ENCODE measurements around the gene PHF14. TPM values are rescaled to one million over a fixed set of nuclear protein-coding genes. Genes with fewer than 3 reads are reported as not detected.

PHF14 gene
- total RNA-seq, 1 donor from 2014 or later, result 50.4 TPM

GRCh38 chr7:11212816-11213215 lies 239.1 kb downstream of the PHF14 start:
- H3K27ac Mint-ChIP-seq (ENCODE audit: unreplicated experiment), result no peak overlapping the region
- H3K9me3 Mint-ChIP-seq (ENCODE audit: unreplicated experiment), result no peaks in the 10 kb centered on the region
- TF ChIP-seq CTCF (IDR thresholded peaks at IDR 0.05; ENCODE audit: unreplicated experiment), result no peak

GRCh38 chr7:11213266-11213665 lies 239.6 kb downstream of the PHF14 start:
- Mint-ChIP-seq H3K27me3 (ENCODE audit: unreplicated experiment) (no peaks in the 10 kb centered on the region), H3K4me1 (ENCODE audit: unreplicated experiment) (peaks cover 20% of the 10 kb centered on the region), H3K36me3 (ENCODE audit: low read depth, unreplicated experiment) (no peaks in the 10 kb centered on the region), H3K4me3 (ENCODE audit: unreplicated experiment) (no peak overlapping the region), H3K9me3 (ENCODE audit: unreplicated experiment) (no peaks in the 10 kb centered on the region), H3K27ac (ENCODE audit: unreplicated experiment) (no peak overlapping the region)
- TF ChIP-seq CTCF (IDR thresholded peaks at IDR 0.05; ENCODE audit: unreplicated experiment), result no peak
- no peak for DNase-seq (ENCODE audit: low spot score)

More at GRCh38 chr7:11212816-11213215, 239.1 kb downstream of the PHF14 start:
- no peak for DNase-seq (ENCODE audit: low spot score)
- Mint-ChIP-seq H3K4me3 (ENCODE audit: unreplicated experiment) (no peak overlapping the region), H3K27me3 (ENCODE audit: unreplicated experiment) (no peaks in the 10 kb centered on the region), H3K36me3 (ENCODE audit: low read depth, unreplicated experiment) (no peaks in the 10 kb centered on the region), H3K4me1 (ENCODE audit: unreplicated experiment) (peaks cover 25% of the 10 kb centered on the region)

GRCh38 chr7:11216276-11216675 lies 242.6 kb downstream of the PHF14 start:
- Mint-ChIP-seq H3K36me3 (ENCODE audit: low read depth, unreplicated experiment) (no peaks in the 10 kb centered on the region), H3K9me3 (ENCODE audit: unreplicated experiment) (no peaks in the 10 kb centered on the region), H3K4me3 (ENCODE audit: unreplicated experiment) (no peak overlapping the region), H3K27ac (ENCODE audit: unreplicated experiment) (no peak overlapping the region), H3K27me3 (ENCODE audit: unreplicated experiment) (no peaks in the 10 kb centered on the region), H3K4me1 (ENCODE audit: unreplicated experiment) (peaks cover 12% of the 10 kb centered on the region)
- no peak for TF ChIP-seq CTCF (IDR thresholded peaks at IDR 0.05; ENCODE audit: unreplicated experiment)
- no peak for DNase-seq (ENCODE audit: low spot score)

GRCh38 chr7:11217848-11218565 lies 244.3 kb downstream of the PHF14 start:
- no peaks in the 10 kb centered on the region for H3K36me3 Mint-ChIP-seq (ENCODE audit: low read depth, unreplicated experiment)
- H3K4me3 Mint-ChIP-seq (ENCODE audit: unreplicated experiment), result no peak overlapping the region
- no peak for TF ChIP-seq CTCF (IDR thresholded peaks at IDR 0.05; ENCODE audit: unreplicated experiment)
- H3K9me3 Mint-ChIP-seq (ENCODE audit: unreplicated experiment), result no peaks in the 10 kb centered on the region
- peaks cover 12% of the 10 kb centered on the region for H3K4me1 Mint-ChIP-seq (ENCODE audit: unreplicated experiment)
- no peaks in the 10 kb centered on the region for H3K27me3 Mint-ChIP-seq (ENCODE audit: unreplicated experiment)
- no peak overlapping the region for H3K27ac Mint-ChIP-seq (ENCODE audit: unreplicated experiment)
- no peak for DNase-seq (ENCODE audit: low spot score)

All from endothelial cell (in vitro differentiated cells).